A549 (cell line): ENCODE data around the gene COPA. TPM values are rescaled to one million over a fixed set of nuclear protein-coding genes. Genes with fewer than 3 reads are reported as not detected.

Source experiments
- ATAC-seq, 2 experiments: fragments of 200-7000 bp in 1 of 2; fragments of >200 bp in 1 of 2; cut with Nextera tagmentation in 1 of 2; cut with Tn5 transposase in 1 of 2; 3 replicates each; pipeline versions ENCODE4 v1.8.0 to v1.9.1; 2018 to 2020; ENCODE audit warnings: mild to moderate bottlenecking in 1 of 2, moderate library complexity in 1 of 2
- CTCF ChIA-PET: fragments of 300-600 bp; sonication (Branson Sonifier 250); formaldehyde crosslinking; extraction: SDS; loops from one replicate; lab custom pipeline; 2021; ENCODE audit warnings: antibody characterized with exemption, inconsistent platforms; lab: Yijun Ruan, JAX
- POLR2A ChIA-PET: fragments of 350-600 bp; formaldehyde crosslinking; extraction: SDS; loops from one replicate; lab custom pipeline; 2021; ENCODE audit warnings: antibody characterized with exemption, inconsistent platforms; lab: Yijun Ruan, JAX
- DNase-seq, 2 experiments: peaks; one replicate each; pipeline versions ENCODE4 v3.0.0 to v3.0.0-alpha.2; 2011 to 2016; ENCODE audit warnings: low read depth in 1 of 2, low spot score in 1 of 2
- FAIRE-seq: peaks from 2 replicates; lab custom pipeline; 2011; peaks lifted over from hg19 to GRCh38; lab: Jason Lieb, UNC
- H3K27ac ChIP-seq, 2 experiments: fragments of >200 bp; sonication (Bioruptor Twin); formaldehyde crosslinking; 3 replicates each; pipeline ENCODE4 v1.5.1; 2016 to 2017
- H3K4me1 ChIP-seq: fragments of >200 bp; sonication (Bioruptor Twin); formaldehyde crosslinking; 3 replicates; pipeline ENCODE4 v1.6.1; 2016
- H3K4me2 ChIP-seq: fragments of >200 bp; sonication (Bioruptor Twin); formaldehyde crosslinking; 3 replicates; pipeline ENCODE4 v1.6.1; 2016
- H3K4me3 ChIP-seq: fragments of >200 bp; sonication (Bioruptor Twin); formaldehyde crosslinking; 3 replicates; pipeline ENCODE4 v1.5.1; 2016
- H3K9me3 ChIP-seq: fragments of >200 bp; sonication (Bioruptor Twin); formaldehyde crosslinking; 3 replicates; pipeline ENCODE4 v1.6.1; 2016
- BCL3 ChIP-seq: fragments of >200 bp; sonication (Bioruptor Twin); formaldehyde crosslinking; IDR thresholded peaks from 3 replicates; pipeline ENCODE4 v1.6.1; 2016
- BHLHE40 ChIP-seq: IDR thresholded peaks from 2 replicates; pipeline ENCODE4 v1.6.1; 2012; ENCODE audit warnings: low read depth, low read length, inconsistent platforms
- CHD4 ChIP-seq: fragments of 200-600 bp; sonication (generic); IDR thresholded peaks from 2 replicates; pipeline ENCODE4 v1.6.1; 2016; ENCODE audit warnings: antibody characterized with exemption, mild to moderate bottlenecking, borderline replicate concordance
- ELK1 ChIP-seq: fragments of 150-350 bp; IDR thresholded peaks from 2 replicates; pipeline ENCODE4 v1.6.1; 2014; ENCODE audit warnings: low read depth, mild to moderate bottlenecking, low read length
- EP300 ChIP-seq, 2 experiments: fragments of >200 bp; sonication (Bioruptor Twin); formaldehyde crosslinking; IDR thresholded peaks; 2 replicates in 1 of 2; 3 replicates in 1 of 2; pipeline ENCODE4 v1.6.1; 2016 to 2017
- HES2 ChIP-seq: fragments of >200 bp; sonication (Bioruptor Twin); formaldehyde crosslinking; IDR thresholded peaks from 2 replicates; pipeline ENCODE4 v1.6.1; 2016
- HEYL ChIP-seq: fragments of 250-450 bp; sonication (Bioruptor Pico); IDR thresholded peaks from 2 replicates; pipeline ENCODE4 v1.8.0; 2021; ENCODE audit warnings: mild to moderate bottlenecking, moderate library complexity
- MAZ ChIP-seq: fragments of 150-350 bp; IDR thresholded peaks from 2 replicates; pipeline ENCODE4 v1.6.1; 2014; ENCODE audit warnings: antibody characterized with exemption, low read depth, low read length, borderline replicate concordance
- MYC ChIP-seq: IDR thresholded peaks from 2 replicates; pipeline ENCODE4 v1.6.1; 2012; ENCODE audit warnings: mild to moderate bottlenecking, inconsistent platforms, low read length, improper control_type of control experiment, borderline replicate concordance
- NR3C1 ChIP-seq: fragments of >200 bp; sonication (Bioruptor Twin); formaldehyde crosslinking; IDR thresholded peaks from 3 replicates; pipeline ENCODE4 v1.6.1; 2017
- PHF8 ChIP-seq: fragments of 200-600 bp; sonication (generic); IDR thresholded peaks from 2 replicates; pipeline ENCODE4 v1.6.1; 2016; ENCODE audit warnings: low read depth, mild to moderate bottlenecking, antibody characterized with exemption, moderate library complexity, borderline replicate concordance
- RARB ChIP-seq: fragments of 250-450 bp; sonication (Bioruptor Pico); IDR thresholded peaks from 2 replicates; pipeline ENCODE4 v1.8.0; 2021; ENCODE audit warnings: mild to moderate bottlenecking, moderate library complexity
- RCOR1 ChIP-seq: fragments of 150-350 bp; IDR thresholded peaks from 2 replicates; pipeline ENCODE4 v1.6.1; 2014; ENCODE audit warnings: antibody characterized with exemption, low read length, low read depth
- RFX5 ChIP-seq: fragments of 450-650 bp; IDR thresholded peaks from 2 replicates; pipeline ENCODE4 v1.7.1; 2014; ENCODE audit warnings: antibody characterized with exemption, mild to moderate bottlenecking, moderate library complexity
- RNF2 ChIP-seq: fragments of 200-600 bp; sonication (generic); IDR thresholded peaks from 2 replicates; pipeline ENCODE4 v1.6.1; 2016; ENCODE audit warnings: low read depth, mild to moderate bottlenecking, antibody characterized with exemption, moderate library complexity, borderline replicate concordance
- SMC3 ChIP-seq: fragments of >200 bp; sonication (Bioruptor Twin); formaldehyde crosslinking; IDR thresholded peaks from 3 replicates; pipeline ENCODE4 v1.6.1; 2018; ENCODE audit warnings: inconsistent platforms
- TP53 ChIP-seq: fragments of 250-450 bp; sonication (Bioruptor Pico); IDR thresholded peaks from 2 replicates; pipeline ENCODE4 v1.5.0; 2021; ENCODE audit warnings: mild to moderate bottlenecking, moderate library complexity
- ZC3H11A ChIP-seq: fragments of 450-650 bp; IDR thresholded peaks from 2 replicates; pipeline ENCODE4 v1.6.1; 2014; ENCODE audit warnings: antibody characterized with exemption, mild to moderate bottlenecking
- ZFP36 ChIP-seq: fragments of 450-650 bp; IDR thresholded peaks from 2 replicates; pipeline ENCODE4 v1.6.1; 2014; ENCODE audit warnings: borderline replicate concordance; ENCODE audit not compliant: partially characterized antibody
- WGBS: methylation state at CpG from one replicate; pipeline ENCODE4 v1.1.6; 2017; ENCODE audit errors: missing lambda C conversion rate; 5-methylcytosine and 5-hydroxymethylcytosine counted together
- polyA plus RNA-seq, 4 experiments: library from polyadenylated mRNA; depleted of rRNA in 3 of 4; stranded (reverse); fragments of >200 nt; fragmentation: RNase III in 1 of 4; extraction: RNeasy Plus Mini Kit Qiagen cat#74134 plus additional on column Dnase treatment in 1 of 4; gene quantifications; 2 replicates in 3 of 4; 3 replicates in 1 of 4; pipeline ENCODE4 v1.2.3, GENCODE V29; 2011 to 2017

Gene COPA
- polyA plus RNA-seq, 2 of the 4 experiments (the other 2 are of a cell fraction) = 83.5 to 149 TPM

DNA sequence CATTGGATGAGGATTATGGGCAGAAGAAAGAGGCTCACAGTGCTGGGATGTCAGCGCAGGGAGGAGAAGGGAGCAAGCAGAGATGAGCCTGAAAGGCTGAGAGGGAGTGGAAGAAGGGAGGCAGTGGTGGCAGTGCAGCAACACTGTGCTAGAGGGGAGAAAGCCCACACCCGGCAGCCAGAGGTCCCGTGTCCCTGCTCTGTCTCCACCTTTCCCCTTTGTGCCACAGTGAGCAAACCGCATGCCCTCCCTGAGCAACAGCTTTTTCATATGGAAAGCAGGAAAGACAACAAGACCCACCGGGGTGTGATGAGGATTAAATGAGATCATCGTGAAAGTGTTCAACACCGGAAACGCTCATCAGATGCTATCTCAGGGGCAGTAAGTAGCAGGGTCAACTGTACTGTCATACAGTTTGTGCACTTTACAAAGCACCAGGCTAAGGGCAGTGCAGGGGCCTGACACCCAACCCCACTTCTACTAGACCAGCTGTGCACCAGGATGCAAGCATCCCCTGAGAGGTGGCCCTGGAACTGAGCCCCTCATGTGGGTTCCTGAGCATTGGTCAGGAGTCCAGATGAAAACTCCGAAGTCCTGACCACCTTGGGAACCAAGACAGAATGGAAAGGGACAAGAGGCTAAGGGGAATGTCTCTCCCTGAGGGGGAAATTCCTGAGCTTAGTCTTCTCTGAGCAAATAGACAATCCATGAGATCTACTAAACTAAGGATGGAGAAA is 32.9 kb upstream of the COPA start:
- no peak overlapping the region for H3K27ac ChIP-seq
- ChIA-PET CTCF (interaction anchor here (0.6 to 10.0 kb wide), 36 partner anchors 11 to 484 kb away, joined by 3 to 76 read pairs (median 5); partner anchors contain the start of gene NHLH1), POLR2A (interaction anchor here (1.2 kb wide), 1 partner anchor 9 kb away, joined by 5 read pairs; the partner anchor contains the start of gene NHLH1)
- H3K4me3 ChIP-seq = no peak overlapping the region
- ATAC-seq (peak; percentile 9 to 28; a peak in 3 of 6 replicates), DNase-seq (no peak), FAIRE-seq (no peak)
- no peak for TF ChIP-seq BCL3
- no peak for TF ChIP-seq RFX5
- no peak for TF ChIP-seq MAZ
- TF ChIP-seq RNF2 = no peak
- no peak for TF ChIP-seq BHLHE40
- TF ChIP-seq ELK1 = no peak
- no peak for TF ChIP-seq TP53 (CRISPR knock-in tag)
- no peak for TF ChIP-seq MYC
- no peaks in the 10 kb centered on the region for H3K4me1 ChIP-seq
- H3K9me3 ChIP-seq = no peaks in the 10 kb centered on the region
- no peak overlapping the region; the same call in 2 of the 3 replicates for H3K4me2 ChIP-seq
- WGBS = 51% methylated on average over 9 of the region's 9 CpGs

DNA sequence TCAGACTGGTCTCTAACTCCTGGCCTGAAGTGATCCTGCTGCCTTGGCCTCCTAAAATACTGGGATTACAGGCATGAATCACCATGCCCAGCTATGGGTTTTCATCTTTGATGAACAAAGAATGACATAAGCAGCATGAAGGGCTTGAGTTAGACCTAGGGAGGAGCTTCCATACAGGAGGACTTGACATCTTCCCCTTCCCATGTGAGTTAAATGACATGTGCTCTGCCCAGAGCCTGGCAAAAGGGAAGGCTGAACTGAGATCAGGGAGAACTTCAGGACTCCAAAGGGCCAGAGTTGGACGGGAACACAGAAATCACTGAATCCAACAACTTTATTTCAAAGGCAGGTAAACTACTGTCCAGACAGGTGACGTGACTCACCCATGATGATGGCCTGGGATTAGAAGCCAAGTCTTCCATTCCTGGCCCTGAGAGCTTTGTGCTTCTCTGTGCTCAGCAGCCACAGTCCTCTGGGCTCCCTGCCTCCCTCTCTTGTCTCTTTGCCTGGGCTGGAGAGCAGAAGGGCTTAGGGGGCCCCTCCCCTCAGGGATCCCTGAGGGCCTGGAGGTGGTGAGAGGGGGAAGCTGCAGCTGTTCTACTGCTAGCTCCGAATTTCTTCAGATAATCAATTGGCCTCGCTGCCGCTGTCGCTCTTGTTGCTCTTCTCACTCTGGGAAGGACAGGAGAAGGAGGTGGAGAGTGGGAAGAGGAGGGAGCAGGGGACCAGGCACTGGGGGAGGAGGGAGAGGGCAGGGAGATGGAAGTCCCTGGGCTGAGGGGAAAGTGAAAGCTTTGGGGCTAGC is 31.5 kb upstream of the COPA start:
- no peak for TF ChIP-seq ZFP36
- TF ChIP-seq HES2 = no peak
- TF ChIP-seq ZC3H11A = no peak
- TF ChIP-seq PHF8 = no peak
- TF ChIP-seq RCOR1 = no peak
- TF ChIP-seq EP300 (IDR thresholded peaks at IDR 0.05) = no peak
- no peak for TF ChIP-seq RNF2
- no peak for TF ChIP-seq NR3C1
- no peak for TF ChIP-seq HEYL
- TF ChIP-seq CHD4 = no peak
- no peak for TF ChIP-seq RARB (CRISPR knock-in tag)
- TF ChIP-seq SMC3 = no peak
- no peak overlapping the region for H3K4me2 ChIP-seq
- H3K27ac ChIP-seq = no peak overlapping the region
- FAIRE-seq = no peak
- 76% methylated on average over 6 of the region's 6 CpGs for WGBS
- POLR2A ChIA-PET = no interaction called here
- no peaks in the 10 kb centered on the region for H3K4me1 ChIP-seq
- no peak for DNase-seq
- no peaks in the 10 kb centered on the region for H3K9me3 ChIP-seq
- H3K4me3 ChIP-seq = no peak overlapping the region
- CTCF ChIA-PET = interaction anchor here (0.5 to 10.0 kb wide), 11 partner anchors 9 to 273 kb away, joined by 3 to 76 read pairs (median 4); partner anchors contain the start of gene NHLH1
- ATAC-seq = no peak
